HCT116 (cell line): ENCODE results near the gene NIPA2. TPM values are rescaled to one million over a fixed set of nuclear protein-coding genes. Genes with fewer than 3 reads are reported as not detected.

Source experiments
- ATAC-seq: fragments of 200-7000 bp; cut with Tn5 transposase; 2 replicates; pipeline ENCODE4 v1.9.1; 2020; ENCODE audit warnings: mild to moderate bottlenecking, moderate library complexity
- BruUV-seq: library from RNA; stranded (reverse); fragments of 400-500 nt; replicated peaks from 2 replicates; lab custom pipeline; 2021; lab: Mats Ljungman, UMichigan
- CTCF ChIA-PET: fragments of 300-600 bp; sonication (Branson Sonifier 250); formaldehyde crosslinking; loops from one replicate; lab custom pipeline; 2021; ENCODE audit warnings: antibody characterized with exemption; lab: Charles Lee
- POLR2A ChIA-PET: fragments of 300-600, 350-600 bp; sonication (Branson Sonifier 250); formaldehyde crosslinking; loops from one replicate; lab custom pipeline; 2021; ENCODE audit warnings: antibody characterized with exemption; lab: Charles Lee
- RAD21 ChIA-PET, 2 experiments: fragments of 300-600 bp; sonication (Branson Sonifier 250); formaldehyde crosslinking; loops; one replicate each; lab custom pipeline; 2023; ENCODE audit warnings: low total read pairs in 2 of 2; ENCODE audit not compliant: uncharacterized antibody in 2 of 2, unreplicated experiment in 2 of 2, low non-redundant PET in 1 of 2; lab: Charles Lee
- DNase-seq: peaks from one replicate; pipeline ENCODE4 v3.0.0-alpha.2; 2010; ENCODE audit warnings: low read depth, low spot score
- H2AFZ ChIP-seq: fragments of 200-600 bp; shearing (Covaris generic), sonication (generic); 2 replicates; pipeline ENCODE4 v1.6.1; 2017; ENCODE audit warnings: low read depth, mixed run types, mixed read lengths, antibody characterized with exemption, low read length; ENCODE audit not compliant: poor library complexity, severe bottlenecking
- H3K27ac ChIP-seq: 2 replicates; pipeline ENCODE4 v1.5.1; 2012; ENCODE audit warnings: low read depth, low read length
- H3K27me3 ChIP-seq: fragments of 200-600 bp; sonication (generic); 2 replicates; pipeline ENCODE4 v1.6.1; 2016; ENCODE audit warnings: mixed run types, low read length, mixed read lengths; ENCODE audit not compliant: insufficient read depth
- H3K36me3 ChIP-seq, 2 experiments: fragments of 200-500 bp in 1 of 2; fragments of 200-600 bp in 1 of 2; sonication (Bioruptor generic) in 1 of 2; sonication (generic) in 1 of 2; 2 replicates each; pipeline versions ENCODE4 v1.5.1 to v1.6.1; 2014 to 2016; ENCODE audit warnings: low read length in 2 of 2, inconsistent platforms in 1 of 2, mixed read lengths in 1 of 2, mixed run types in 1 of 2; ENCODE audit not compliant: insufficient read depth in 2 of 2, control insufficient read depth in 1 of 2
- H3K4me1 ChIP-seq, 2 experiments: fragments of 200-600 bp in 1 of 2; sonication (generic) in 1 of 2; 2 replicates each; pipeline versions ENCODE4 v1.5.1 to v1.6.1; 2012 to 2017; ENCODE audit warnings: low read length in 2 of 2, inconsistent platforms in 1 of 2, mild to moderate bottlenecking in 1 of 2, mixed read lengths in 1 of 2, mixed run types in 1 of 2, moderate library complexity in 1 of 2; ENCODE audit not compliant: insufficient read depth in 2 of 2, control insufficient read depth in 1 of 2
- H3K4me2 ChIP-seq: fragments of 200-600 bp; sonication (generic); 2 replicates; pipeline ENCODE4 v1.6.1; 2017; ENCODE audit warnings: mixed run types, low read length, mixed read lengths
- H3K4me3 ChIP-seq, 2 experiments: fragments of 200-600 bp in 1 of 2; sonication (generic) in 1 of 2; replicated peaks in 1 of 2; 2 replicates each; pipeline ENCODE4 v1.5.1; 2011 to 2016; ENCODE audit warnings: low read length in 2 of 2, control low read depth in 1 of 2, low read depth in 1 of 2, mild to moderate bottlenecking in 1 of 2, mixed read lengths in 1 of 2, mixed run types in 1 of 2
- H3K79me2 ChIP-seq: fragments of 200-600 bp; sonication (generic); 2 replicates; pipeline ENCODE4 v1.6.1; 2017; ENCODE audit warnings: mild to moderate bottlenecking, mixed run types, low read length, moderate library complexity, mixed read lengths; ENCODE audit not compliant: insufficient read depth
- H3K9ac ChIP-seq: fragments of 200-600 bp; sonication (generic); 2 replicates; pipeline ENCODE4 v1.6.1; 2016; ENCODE audit warnings: low read length, mixed read lengths
- H3K9me2 ChIP-seq: fragments of 200-600 bp; sonication (generic), shearing (Covaris generic); 2 replicates; pipeline ENCODE4 v1.6.1; 2017; ENCODE audit warnings: mixed run types, mild to moderate bottlenecking, moderate library complexity; ENCODE audit not compliant: insufficient read depth
- H3K9me3 ChIP-seq, 2 experiments: fragments of 200-500 bp in 1 of 2; fragments of 200-600 bp in 1 of 2; sonication (Bioruptor generic) in 1 of 2; sonication (generic) in 1 of 2; 2 replicates each; pipeline ENCODE4 v1.6.1; 2014 to 2017; ENCODE audit warnings: low read length in 2 of 2, mixed read lengths in 2 of 2, inconsistent platforms in 1 of 2, low read depth in 1 of 2, mild to moderate bottlenecking in 1 of 2, mixed run types in 1 of 2, moderate library complexity in 1 of 2; ENCODE audit not compliant: control insufficient read depth in 1 of 2, insufficient read depth in 1 of 2
- H4K20me1 ChIP-seq: fragments of 200-600 bp; sonication (generic), shearing (Covaris generic); 2 replicates; pipeline ENCODE4 v1.6.1; 2017; ENCODE audit warnings: mixed run types, mild to moderate bottlenecking, moderate library complexity; ENCODE audit not compliant: insufficient read depth
- ATF3 ChIP-seq: IDR thresholded peaks from 2 replicates; pipeline ENCODE4 v1.6.1; 2012
- CBX3 ChIP-seq: IDR thresholded peaks from 2 replicates; pipeline ENCODE4 v1.6.1; 2012; ENCODE audit warnings: low read depth
- ELF1 ChIP-seq: IDR thresholded peaks from 2 replicates; pipeline ENCODE4 v1.6.1; 2012; ENCODE audit warnings: low read depth, borderline replicate concordance
- EZH2 ChIP-seq: fragments of 200-600 bp; sonication (generic); IDR thresholded peaks from 2 replicates; pipeline ENCODE4 v1.6.1; 2017; ENCODE audit warnings: antibody characterized with exemption, mixed run types
- FOSL1 ChIP-seq: IDR thresholded peaks from 2 replicates; pipeline ENCODE4 v1.6.1; 2012; ENCODE audit warnings: low read depth
- JUND ChIP-seq: IDR thresholded peaks from 2 replicates; pipeline ENCODE4 v1.6.1; 2012
- POLR2AphosphoS5 ChIP-seq: IDR thresholded peaks from 2 replicates; pipeline ENCODE4 v1.6.1; 2011; ENCODE audit warnings: mild to moderate bottlenecking, low read depth, low read length, moderate library complexity
- RAD21 ChIP-seq: IDR thresholded peaks from 2 replicates; pipeline ENCODE4 v1.6.1; 2012; ENCODE audit warnings: low read depth, mild to moderate bottlenecking
- REST ChIP-seq: IDR thresholded peaks from 2 replicates; pipeline ENCODE4 v1.6.1; 2012; ENCODE audit warnings: low read depth
- SP1 ChIP-seq: IDR thresholded peaks from 2 replicates; pipeline ENCODE4 v1.6.1; 2012; ENCODE audit warnings: low read depth
- SRF ChIP-seq: IDR thresholded peaks from 2 replicates; pipeline ENCODE4 v1.6.1; 2012; ENCODE audit warnings: low read depth
- TCF7L2 ChIP-seq: IDR thresholded peaks from 2 replicates; pipeline ENCODE4 v1.7.0; 2011; ENCODE audit warnings: borderline replicate concordance, inconsistent platforms; ENCODE audit not compliant: insufficient read depth, insufficient read length; ENCODE audit errors: extremely low read depth
- YY1 ChIP-seq: IDR thresholded peaks from 2 replicates; pipeline ENCODE4 v1.6.1; 2011; ENCODE audit warnings: low read length, low read depth, moderate library complexity, mild to moderate bottlenecking; ENCODE audit not compliant: insufficient replicate concordance; ENCODE audit errors: extremely low read depth
- ZBTB33 ChIP-seq: IDR thresholded peaks from 2 replicates; pipeline ENCODE4 v1.6.1; 2011; ENCODE audit warnings: mild to moderate bottlenecking, low read length, moderate library complexity; ENCODE audit not compliant: insufficient replicate concordance; ENCODE audit errors: extremely low read depth
- intact Hi-C: fragments of 100-400 bp; cut with micrococcal nuclease; formaldehyde crosslinking; loops from 2 replicates; pipeline ENCODE4 v1.10.0; 2022
- total RNA-seq: library from RNA; stranded (reverse); gene quantifications from one replicate; pipeline ENCODE4 v1.2.1, GENCODE V29; 2021; ENCODE audit not compliant: unreplicated experiment
- TF ChIP-seq, protein P1 (sequence below): IDR thresholded peaks from 2 replicates; pipeline ENCODE4 v1.6.1; 2012

NIPA2 gene
- total RNA-seq, 1 experiment from 2014 or later: 54.4 TPM

DNA sequence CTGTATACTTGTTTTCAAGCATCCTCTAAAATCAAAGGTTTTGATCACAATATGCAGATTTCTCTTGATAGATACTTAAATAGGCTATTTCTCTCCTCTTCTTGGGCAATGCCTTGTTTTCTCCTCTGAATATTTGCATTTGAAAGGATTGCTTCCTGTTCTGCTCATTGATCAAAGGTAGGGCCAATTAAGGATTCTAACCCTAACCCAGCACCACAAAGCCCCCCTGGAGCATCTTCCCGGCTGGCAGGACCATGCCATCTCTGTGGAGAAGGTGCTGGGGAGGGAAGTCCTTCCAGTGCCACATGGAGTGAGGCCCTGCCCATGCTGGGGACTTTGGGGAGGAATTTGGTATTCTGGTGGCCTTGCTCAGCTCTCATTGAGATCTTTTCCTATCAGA is 11.3 kb upstream of the NIPA2 start (continued):
- TF ChIP-seq, protein P1, sequence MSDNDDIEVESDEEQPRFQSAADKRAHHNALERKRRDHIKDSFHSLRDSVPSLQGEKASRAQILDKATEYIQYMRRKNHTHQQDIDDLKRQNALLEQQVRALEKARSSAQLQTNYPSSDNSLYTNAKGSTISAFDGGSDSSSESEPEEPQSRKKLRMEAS: no peak
- TF ChIP-seq ATF3 (no peak), YY1 (no peak), JUND (no peak), RAD21 (no peak), ELF1 (no peak)

DNA sequence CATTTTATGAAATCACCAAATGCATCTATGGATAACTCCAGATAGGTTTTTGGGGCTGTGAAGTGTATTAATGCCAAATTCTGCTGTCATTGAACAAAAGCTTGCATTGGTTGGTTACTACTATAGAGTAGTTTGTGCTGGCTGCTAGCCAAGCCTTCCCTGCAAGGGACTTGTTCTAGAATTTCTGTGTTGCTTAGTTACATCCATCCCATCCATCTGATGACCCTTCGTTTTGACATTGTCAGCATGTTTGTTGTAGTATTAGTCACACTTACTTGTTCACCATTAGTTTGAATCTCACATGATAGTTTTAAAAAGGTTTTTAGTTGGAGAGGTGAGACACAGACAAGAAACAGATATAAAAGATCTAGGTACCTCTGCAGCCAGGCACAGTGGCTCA is 7.0 kb upstream of the NIPA2 start:
- Histone ChIP-seq H3K79me2 (no peaks in the 10 kb centered on the region), H3K4me1 (no peaks in the 10 kb centered on the region), H3K27ac (no peak overlapping the region), H3K36me3 (peaks cover 9 to 11% of the 10 kb centered on the region in 2 experiments; a peak in 2 of 4 replicates), H4K20me1 (no peaks in the 10 kb centered on the region), H2AFZ (no peak overlapping the region), H3K27me3 (no peaks in the 10 kb centered on the region), H3K4me2 (no peak overlapping the region), H3K9ac (no peak overlapping the region), H3K9me3 (no peaks in the 10 kb centered on the region), H3K9me2 (no peaks in the 10 kb centered on the region), H3K4me3 (no peak overlapping the region)
- intact Hi-C loops: no loop called here
- ChIA-PET CTCF (no interaction called here), POLR2A (no interaction called here), RAD21 (no interaction called here)
- ATAC-seq: no peak
- no TSS peak for BruUV-seq
- no peak for TF ChIP-seq RAD21
- TF ChIP-seq JUND: no peak
- no peak for TF ChIP-seq REST
- TF ChIP-seq CBX3: no peak
- TF ChIP-seq SP1: no peak
- TF ChIP-seq POLR2AphosphoS5: no peak
- TF ChIP-seq ZBTB33: no peak
- TF ChIP-seq, protein P1: no peak
- TF ChIP-seq TCF7L2: no peak
- TF ChIP-seq ELF1: no peak
- no peak for TF ChIP-seq EZH2
- TF ChIP-seq SRF: no peak
- no peak for TF ChIP-seq FOSL1
- DNase-seq: no peak
